C4-2B (cell line): ENCODE data around the gene ANAPC4.

Source experiments
- CTCF ChIP-seq: fragments of 450-650 bp; conservative IDR thresholded peaks from 2 replicates; pipeline ENCODE4 v1.5.1; 2017; ENCODE audit warnings: mild to moderate bottlenecking
- ZFX ChIP-seq: fragments of 450-650 bp; IDR thresholded peaks from 2 replicates; pipeline ENCODE4 v1.6.1; 2017

GRCh38 chr4:25413261-25413660 lies 36.2 kb downstream of the ANAPC4 start:
- TF ChIP-seq CTCF (no peak), ZFX (no peak)
